Measurements from ENCODE around the gene PTPRN. TPM values are rescaled to one million over a fixed set of nuclear protein-coding genes. Genes with fewer than 3 reads are reported as not detected.

Gene PTPRN
- total and polyA plus RNA-seq, 9 of the 15 experiments (the other 6 are each of a cell fraction or from before 2014, with no cell fraction given), result 0.15 to 2.4 (median 0.43) TPM; not detected in 1

DNA sequence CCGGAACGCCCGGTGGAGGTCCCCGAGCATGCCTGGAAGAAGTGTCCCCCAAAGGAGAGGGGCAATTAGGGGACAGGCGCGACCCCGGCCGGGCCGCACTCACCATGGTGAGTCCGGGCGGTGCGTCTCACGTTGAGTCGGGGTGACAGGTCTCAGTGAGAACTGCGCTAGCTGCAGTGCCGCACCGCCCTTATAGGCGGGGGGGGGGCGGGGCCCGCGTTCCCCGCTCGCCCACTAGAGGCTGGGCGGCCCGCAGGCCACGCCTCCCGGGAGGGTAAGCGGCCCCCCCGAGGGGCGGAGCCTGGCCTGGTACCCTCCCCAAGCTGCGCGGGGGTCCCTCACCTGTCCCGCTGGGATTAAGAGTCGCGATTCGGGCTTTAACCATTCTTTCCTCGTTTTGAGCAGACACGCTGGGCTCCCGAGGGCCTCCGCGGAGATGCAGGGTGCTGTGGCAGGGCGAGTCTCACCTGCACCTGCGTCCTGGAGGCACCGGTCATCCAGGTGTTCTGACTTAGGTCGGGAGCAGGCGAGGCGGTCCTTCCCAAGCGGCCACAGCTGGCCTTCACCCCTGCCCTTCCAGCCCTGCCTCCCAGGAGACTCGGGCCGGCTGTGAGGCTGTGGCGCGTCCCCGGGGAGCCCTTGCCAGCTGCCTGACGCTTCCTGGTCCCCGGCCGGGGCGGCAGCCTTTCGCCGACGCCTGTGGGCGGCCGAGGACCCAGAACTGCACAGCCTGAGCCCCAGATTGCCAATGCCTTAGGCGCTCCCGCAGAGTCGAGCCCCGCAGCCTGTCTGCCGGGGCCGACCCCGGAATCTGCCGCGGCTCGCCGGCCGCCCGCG lies 55.2 kb downstream of the PTPRN start, which contains the start of gene TUBA4A (continued):
- TF ChIP-seq CBFB (CRISPR knock-in tag; IDR thresholded peaks at IDR 0.05), result no peak
- no peak for TF ChIP-seq NCOR1 (IDR thresholded peaks at IDR 0.05)
- no peak for TF ChIP-seq GATAD2B (IDR thresholded peaks at IDR 0.05; ENCODE audit: borderline replicate concordance)
- no peak for TF ChIP-seq SRSF9 (IDR thresholded peaks at IDR 0.05; ENCODE audit: borderline replicate concordance, low read depth, low read length)
- TF ChIP-seq RUNX1 (IDR thresholded peaks at IDR 0.05; ENCODE audit: low read depth), result no peak
- TF ChIP-seq HLTF (IDR thresholded peaks at IDR 0.05), result no peak
- no peak for TF ChIP-seq CBX3 (IDR thresholded peaks at IDR 0.05; ENCODE audit: borderline replicate concordance in 1 of 2, low read length in 2 of 2)
- TF ChIP-seq, protein P1, sequence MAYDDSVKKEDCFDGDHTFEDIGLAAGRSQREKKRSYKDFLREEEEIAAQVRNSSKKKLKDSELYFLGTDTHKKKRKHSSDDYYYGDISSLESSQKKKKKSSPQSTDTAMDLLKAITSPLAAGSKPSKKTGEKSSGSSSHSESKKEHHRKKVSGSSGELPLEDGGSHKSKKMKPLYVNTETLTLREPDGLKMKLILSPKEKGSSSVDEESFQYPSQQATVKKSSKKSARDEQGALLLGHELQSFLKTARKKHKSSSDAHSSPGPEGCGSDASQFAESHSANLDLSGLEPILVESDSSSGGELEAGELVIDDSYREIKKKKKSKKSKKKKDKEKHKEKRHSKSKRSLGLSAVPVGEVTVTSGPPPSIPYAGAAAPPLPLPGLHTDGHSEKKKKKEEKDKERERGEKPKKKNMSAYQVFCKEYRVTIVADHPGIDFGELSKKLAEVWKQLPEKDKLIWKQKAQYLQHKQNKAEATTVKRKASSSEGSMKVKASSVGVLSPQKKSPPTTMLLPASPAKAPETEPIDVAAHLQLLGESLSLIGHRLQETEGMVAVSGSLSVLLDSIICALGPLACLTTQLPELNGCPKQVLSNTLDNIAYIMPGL (CRISPR knock-in tag; IDR thresholded peaks at IDR 0.05), result no peak
- no peak for TF ChIP-seq ZNF75A (CRISPR knock-in tag; IDR thresholded peaks at IDR 0.05)
- TF ChIP-seq, protein P2, sequence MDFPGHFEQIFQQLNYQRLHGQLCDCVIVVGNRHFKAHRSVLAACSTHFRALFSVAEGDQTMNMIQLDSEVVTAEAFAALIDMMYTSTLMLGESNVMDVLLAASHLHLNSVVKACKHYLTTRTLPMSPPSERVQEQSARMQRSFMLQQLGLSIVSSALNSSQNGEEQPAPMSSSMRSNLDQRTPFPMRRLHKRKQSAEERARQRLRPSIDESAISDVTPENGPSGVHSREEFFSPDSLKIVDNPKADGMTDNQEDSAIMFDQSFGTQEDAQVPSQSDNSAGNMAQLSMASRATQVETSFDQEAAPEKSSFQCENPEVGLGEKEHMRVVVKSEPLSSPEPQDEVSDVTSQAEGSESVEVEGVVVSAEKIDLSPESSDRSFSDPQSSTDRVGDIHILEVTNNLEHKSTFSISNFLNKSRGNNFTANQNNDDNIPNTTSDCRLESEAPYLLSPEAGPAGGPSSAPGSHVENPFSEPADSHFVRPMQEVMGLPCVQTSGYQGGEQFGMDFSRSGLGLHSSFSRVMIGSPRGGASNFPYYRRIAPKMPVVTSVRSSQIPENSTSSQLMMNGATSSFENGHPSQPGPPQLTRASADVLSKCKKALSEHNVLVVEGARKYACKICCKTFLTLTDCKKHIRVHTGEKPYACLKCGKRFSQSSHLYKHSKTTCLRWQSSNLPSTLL (IDR thresholded peaks at IDR 0.05), result no peak
- no peak for TF ChIP-seq HDAC1 (IDR thresholded peaks at IDR 0.05)
- TF ChIP-seq ELF1 (tag; IDR thresholded peaks at IDR 0.05), result peak; percentile 53
- 0 out of 2 replicates have a peak, but pooled peaks have one; percentile 5 for TF ChIP-seq FOSL1 (tag; conservative IDR thresholded peaks at IDR 0.05)
- TF ChIP-seq HMG20B (CRISPR knock-in tag; IDR thresholded peaks at IDR 0.05), result no peak
- no peak for TF ChIP-seq HMG20A (CRISPR knock-in tag; conservative IDR thresholded peaks at IDR 0.05)
- TF ChIP-seq KLF1 (tag; IDR thresholded peaks at IDR 0.05), result no peak
- no peak for TF ChIP-seq ZNF77 (CRISPR knock-in tag; IDR thresholded peaks at IDR 0.05)
- no peak for TF ChIP-seq HNRNPH1 (optimal IDR thresholded peaks at IDR 0.05; ENCODE audit: low read depth, low read length)
- no peak for TF ChIP-seq POU5F1 (IDR thresholded peaks at IDR 0.05; ENCODE audit: borderline replicate concordance, low read depth, low read length, partially characterized antibody)
- TF ChIP-seq RBM34 (IDR thresholded peaks at IDR 0.05; ENCODE audit: borderline replicate concordance, insufficient read depth, low read length), result no peak
- TF ChIP-seq GATA2 (CRISPR knock-in tag; IDR thresholded peaks at IDR 0.05), result no peak
- TF ChIP-seq, protein P3, sequence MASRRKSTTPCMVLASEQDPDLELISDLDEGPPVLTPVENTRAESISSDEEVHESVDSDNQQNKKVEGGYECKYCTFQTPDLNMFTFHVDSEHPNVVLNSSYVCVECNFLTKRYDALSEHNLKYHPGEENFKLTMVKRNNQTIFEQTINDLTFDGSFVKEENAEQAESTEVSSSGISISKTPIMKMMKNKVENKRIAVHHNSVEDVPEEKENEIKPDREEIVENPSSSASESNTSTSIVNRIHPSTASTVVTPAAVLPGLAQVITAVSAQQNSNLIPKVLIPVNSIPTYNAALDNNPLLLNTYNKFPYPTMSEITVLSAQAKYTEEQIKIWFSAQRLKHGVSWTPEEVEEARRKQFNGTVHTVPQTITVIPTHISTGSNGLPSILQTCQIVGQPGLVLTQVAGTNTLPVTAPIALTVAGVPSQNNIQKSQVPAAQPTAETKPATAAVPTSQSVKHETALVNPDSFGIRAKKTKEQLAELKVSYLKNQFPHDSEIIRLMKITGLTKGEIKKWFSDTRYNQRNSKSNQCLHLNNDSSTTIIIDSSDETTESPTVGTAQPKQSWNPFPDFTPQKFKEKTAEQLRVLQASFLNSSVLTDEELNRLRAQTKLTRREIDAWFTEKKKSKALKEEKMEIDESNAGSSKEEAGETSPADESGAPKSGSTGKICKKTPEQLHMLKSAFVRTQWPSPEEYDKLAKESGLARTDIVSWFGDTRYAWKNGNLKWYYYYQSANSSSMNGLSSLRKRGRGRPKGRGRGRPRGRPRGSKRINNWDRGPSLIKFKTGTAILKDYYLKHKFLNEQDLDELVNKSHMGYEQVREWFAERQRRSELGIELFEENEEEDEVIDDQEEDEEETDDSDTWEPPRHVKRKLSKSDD (conservative IDR thresholded peaks at IDR 0.05; ENCODE audit: low read length), result no peak
